IPS-20b (cell line): ENCODE data around the gene IGF2R.
A peak's percentile ranks its signal among the peaks of the same experiment; 100 is the strongest.

Source experiments
- H3K27ac ChIP-seq: one replicate; pipeline ENCODE4 v1.5.1; 2013; ENCODE audit warnings: low read length
- H3K27me3 ChIP-seq: 2 replicates; pipeline ENCODE4 v1.6.1; 2013; ENCODE audit warnings: mild to moderate bottlenecking, low read length, inconsistent platforms; ENCODE audit not compliant: insufficient read depth
- H3K36me3 ChIP-seq: 2 replicates; pipeline ENCODE4 v1.6.1; 2013; ENCODE audit warnings: low read depth, mild to moderate bottlenecking, inconsistent platforms, low read length, moderate library complexity; ENCODE audit not compliant: insufficient read depth
- H3K4me1 ChIP-seq: 2 replicates; pipeline ENCODE4 v1.6.1; 2013; ENCODE audit warnings: mild to moderate bottlenecking, control low read depth, inconsistent platforms, low read length, moderate library complexity; ENCODE audit not compliant: insufficient read depth
- H3K4me3 ChIP-seq: 2 replicates; pipeline ENCODE4 v1.5.1; 2013; ENCODE audit warnings: mild to moderate bottlenecking, low read length, inconsistent platforms
- H3K9ac ChIP-seq: 2 replicates; pipeline ENCODE4 v1.6.1; 2013; ENCODE audit warnings: low read depth, mild to moderate bottlenecking, inconsistent platforms, low read length, moderate library complexity
- H3K9me3 ChIP-seq: 2 replicates; pipeline ENCODE4 v1.6.1; 2013; ENCODE audit warnings: mild to moderate bottlenecking, low read depth, low read length, inconsistent platforms; ENCODE audit not compliant: insufficient read depth

The IGF2R gene

DNA sequence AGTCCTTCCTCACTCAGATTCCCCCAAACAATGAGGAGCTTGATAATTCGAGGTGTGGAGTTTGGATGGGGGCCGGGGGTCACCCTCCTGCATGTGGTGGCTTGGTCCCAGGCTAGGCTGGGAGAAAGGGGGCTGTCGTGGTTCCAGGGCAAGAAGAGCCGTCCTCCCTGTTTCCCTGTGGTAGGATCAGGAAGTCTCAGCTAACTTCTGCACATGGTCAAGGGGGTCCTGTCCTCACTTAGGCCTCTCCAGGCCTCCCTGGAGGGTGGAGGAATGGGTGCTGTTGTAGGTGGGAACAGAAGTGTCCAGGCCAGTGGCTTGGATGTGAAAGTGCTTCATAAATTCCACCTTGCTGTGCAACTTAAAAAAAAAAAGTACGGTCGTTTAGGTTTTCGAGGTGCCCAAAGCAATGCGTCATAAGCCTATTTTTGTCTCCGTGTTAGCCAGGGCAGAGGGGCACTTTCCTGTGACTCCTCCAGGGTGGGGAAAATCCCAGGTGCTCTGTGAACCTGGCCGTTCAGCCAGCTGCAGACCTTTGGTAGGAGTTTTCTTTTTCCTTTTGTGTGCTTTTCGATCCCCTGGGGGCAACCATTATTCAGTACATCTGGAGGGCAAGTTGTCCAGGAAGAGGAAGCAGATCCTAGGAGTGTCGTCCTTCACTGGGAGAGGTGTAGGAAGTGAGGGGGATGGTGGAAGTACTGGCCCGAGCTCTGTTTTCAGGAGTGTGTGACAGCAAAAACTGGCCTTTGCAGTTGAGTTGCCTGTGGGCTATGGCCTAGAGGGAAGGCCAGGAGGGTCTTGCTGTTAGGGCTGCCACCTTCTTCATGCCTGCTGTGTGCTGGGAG is 9.6 kb downstream of the IGF2R start:
- peak overlapping the region; percentile 4; the same call in 1 of the 2 replicates for H3K4me3 ChIP-seq
- peaks cover 43% of the 10 kb centered on the region for H3K4me1 ChIP-seq
- H3K9me3 ChIP-seq, result no peaks in the 10 kb centered on the region
- peak overlapping the region; percentile 54; the same call in 1 of the 2 replicates for H3K9ac ChIP-seq
- H3K27me3 ChIP-seq, result no peaks in the 10 kb centered on the region
- H3K27ac ChIP-seq, result no peak overlapping the region
- no peaks in the 10 kb centered on the region for H3K36me3 ChIP-seq

DNA sequence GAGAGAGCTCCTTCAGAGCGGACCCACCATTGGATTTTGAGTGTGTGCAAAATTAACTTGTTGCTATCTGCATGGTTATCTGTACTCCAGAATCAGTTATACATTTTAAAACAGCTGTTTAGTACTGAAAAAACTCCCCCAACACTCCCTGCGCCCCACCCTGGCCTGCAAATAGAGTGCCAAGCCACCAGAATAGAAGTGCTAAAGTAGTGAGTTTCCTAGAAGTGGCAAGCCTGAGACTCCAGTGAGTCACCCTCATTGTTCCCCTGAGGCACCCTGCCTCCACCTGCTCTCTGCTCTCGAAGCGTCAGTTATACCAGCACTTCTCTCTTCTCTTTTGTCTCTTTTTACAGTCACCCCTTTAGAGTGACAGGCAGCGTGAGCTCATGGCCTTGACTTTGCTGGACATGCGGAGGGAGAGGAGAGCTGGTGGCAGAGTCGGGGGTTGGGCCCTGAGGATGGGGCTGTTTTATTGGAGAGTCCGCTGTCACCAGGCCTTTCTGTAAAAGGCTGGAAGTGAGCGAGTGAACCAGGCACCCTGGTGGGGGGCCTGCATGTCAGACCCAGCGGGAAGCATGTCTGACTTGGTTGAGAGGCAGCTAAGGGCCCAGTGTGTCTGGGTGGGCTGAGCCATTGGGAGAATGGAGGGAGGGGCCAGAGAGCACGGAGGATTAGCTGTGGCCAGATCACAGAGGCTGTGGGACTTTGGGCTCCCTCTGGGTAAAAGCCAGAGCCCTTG is 10.4 kb downstream of the IGF2R start:
- no peaks in the 10 kb centered on the region for H3K36me3 ChIP-seq
- H3K4me1 ChIP-seq, result peaks cover 36% of the 10 kb centered on the region
- H3K27me3 ChIP-seq, result no peaks in the 10 kb centered on the region
- no peak overlapping the region for H3K27ac ChIP-seq
- no peak overlapping the region; the same call in 1 of the 2 replicates for H3K9ac ChIP-seq
- peak overlapping the region; percentile 4; the same call in 1 of the 2 replicates for H3K4me3 ChIP-seq
- no peaks in the 10 kb centered on the region for H3K9me3 ChIP-seq

DNA sequence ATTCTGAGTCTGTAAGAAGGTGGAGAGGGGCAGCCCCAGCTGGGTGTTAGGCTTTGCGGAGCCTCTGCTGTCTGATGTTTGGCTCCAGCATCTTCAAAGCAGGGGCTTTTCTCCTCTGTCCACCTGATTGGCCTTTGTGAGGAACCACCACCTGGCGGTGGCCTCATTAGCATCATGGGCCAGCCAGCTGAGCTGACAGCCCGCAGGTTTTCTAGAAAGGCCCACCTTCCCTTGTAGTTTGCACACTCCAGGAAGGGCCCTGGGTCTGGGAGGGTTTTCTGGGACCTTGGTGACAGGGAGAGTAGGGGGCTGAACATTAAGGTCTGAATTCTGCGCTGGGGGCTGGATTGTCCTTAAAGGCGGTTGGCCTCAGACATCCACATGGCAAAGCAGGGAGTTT is 11.6 kb downstream of the IGF2R start:
- Histone ChIP-seq H3K4me1 (peaks cover 33% of the 10 kb centered on the region), H3K4me3 (no peak overlapping the region), H3K27ac (no peak overlapping the region), H3K36me3 (no peaks in the 10 kb centered on the region), H3K27me3 (no peaks in the 10 kb centered on the region), H3K9me3 (no peaks in the 10 kb centered on the region), H3K9ac (no peak overlapping the region)

DNA sequence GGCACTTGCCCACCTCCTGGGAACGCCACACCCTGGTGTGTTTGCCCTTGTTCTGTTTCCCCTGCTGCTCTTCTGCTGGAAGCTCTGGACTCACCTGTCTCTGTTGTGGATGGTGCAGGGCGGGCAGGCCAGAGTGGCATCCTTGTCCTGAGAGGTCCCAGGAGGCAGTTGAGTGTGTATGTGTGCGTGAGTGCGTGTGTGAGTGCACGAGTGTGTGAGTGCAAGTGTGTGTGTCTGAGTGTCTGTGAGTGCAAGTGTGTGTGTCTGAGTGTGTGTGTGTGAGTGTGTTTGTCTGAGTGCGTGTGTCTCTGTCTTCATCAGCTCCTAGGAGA is 12.2 kb downstream of the IGF2R start:
- no peak overlapping the region for H3K9ac ChIP-seq
- peaks cover 33% of the 10 kb centered on the region for H3K4me1 ChIP-seq
- no peak overlapping the region for H3K27ac ChIP-seq
- H3K27me3 ChIP-seq, result no peaks in the 10 kb centered on the region
- no peak overlapping the region for H3K4me3 ChIP-seq
- H3K36me3 ChIP-seq, result no peaks in the 10 kb centered on the region
- H3K9me3 ChIP-seq, result no peaks in the 10 kb centered on the region

DNA sequence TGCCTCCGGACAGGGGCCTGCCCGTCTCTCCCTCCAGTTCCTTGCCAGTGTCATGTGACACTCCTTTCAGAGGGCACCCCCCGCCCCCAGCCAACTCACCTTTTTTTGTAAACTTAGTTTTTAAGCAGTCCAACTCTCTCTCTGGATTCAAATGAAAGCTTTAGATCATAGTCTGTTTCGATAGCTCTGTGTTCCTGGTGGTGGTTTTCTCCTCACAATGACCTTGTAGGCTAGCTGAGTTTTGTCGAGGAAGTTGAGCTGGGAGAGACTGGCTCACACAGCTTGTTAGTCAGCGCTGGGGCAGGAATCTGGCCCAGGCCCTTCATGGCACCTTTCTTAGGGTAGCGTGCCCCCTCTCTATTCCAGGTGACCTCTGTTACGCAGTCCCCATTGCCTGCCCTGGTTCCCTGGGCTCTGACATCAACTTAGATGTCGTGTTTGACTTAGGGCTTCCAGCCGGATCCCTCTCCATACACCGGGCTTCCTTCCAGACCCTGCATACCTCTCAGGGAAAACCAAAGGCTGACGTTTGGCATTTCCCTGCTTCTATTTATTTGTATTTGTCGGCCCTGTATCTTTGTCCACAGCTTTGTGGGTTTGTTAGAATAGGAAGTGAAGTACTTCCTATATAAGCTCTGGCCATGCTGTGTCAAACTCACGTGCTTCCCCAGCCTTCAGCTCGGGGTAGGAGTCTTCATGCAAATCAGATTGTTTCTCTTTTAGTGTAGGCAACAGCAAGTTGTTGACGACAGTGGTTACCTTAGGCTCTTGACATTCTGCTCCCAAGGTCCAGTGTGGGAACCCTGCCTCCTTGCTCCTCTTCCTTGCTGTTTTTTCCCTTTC is 12.7 kb downstream of the IGF2R start:
- Histone ChIP-seq H3K27me3 (no peaks in the 10 kb centered on the region), H3K36me3 (no peaks in the 10 kb centered on the region), H3K9me3 (no peaks in the 10 kb centered on the region), H3K4me3 (no peak overlapping the region), H3K9ac (no peak overlapping the region), H3K4me1 (peaks cover 32% of the 10 kb centered on the region), H3K27ac (no peak overlapping the region)

DNA sequence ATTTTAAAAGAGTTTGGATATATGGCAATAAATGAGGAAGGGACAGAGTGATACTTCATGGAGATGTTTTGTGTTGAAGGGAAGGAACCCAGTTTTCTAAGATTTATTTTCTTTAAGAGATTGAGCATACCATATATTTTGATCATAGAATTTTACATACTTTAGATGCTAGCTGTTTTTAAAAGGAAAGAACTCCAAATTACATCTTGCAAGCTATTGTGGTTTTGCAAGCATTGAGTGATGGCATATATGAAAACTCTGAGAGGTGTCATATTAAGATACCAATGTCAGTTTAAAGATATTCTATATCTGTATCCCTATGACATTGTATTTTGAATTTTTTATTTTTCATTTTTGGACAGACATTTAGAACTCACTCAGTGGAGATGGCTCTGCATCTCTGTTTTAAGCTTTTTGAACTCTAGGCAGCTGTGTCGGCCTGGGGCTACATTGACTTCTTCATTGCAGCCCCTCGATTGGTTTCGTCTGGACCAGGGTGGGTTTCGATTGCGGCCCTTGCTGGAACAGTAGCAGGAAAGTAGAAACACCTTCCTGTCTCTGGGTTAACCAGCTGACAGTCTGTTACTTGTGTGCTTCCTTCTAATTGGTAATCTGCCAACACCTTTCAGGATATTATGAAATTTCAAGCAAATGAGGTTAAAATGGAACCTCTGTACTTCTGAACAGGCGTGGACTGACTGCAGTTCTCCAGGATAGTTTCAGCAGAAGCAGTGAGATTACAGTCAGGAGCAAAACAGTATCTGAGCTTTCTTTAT is 14.0 kb downstream of the IGF2R start:
- Histone ChIP-seq H3K27me3 (no peaks in the 10 kb centered on the region), H3K36me3 (no peaks in the 10 kb centered on the region), H3K27ac (no peak overlapping the region), H3K9me3 (no peaks in the 10 kb centered on the region), H3K9ac (no peak overlapping the region), H3K4me3 (no peak overlapping the region), H3K4me1 (peaks cover 23% of the 10 kb centered on the region)

DNA sequence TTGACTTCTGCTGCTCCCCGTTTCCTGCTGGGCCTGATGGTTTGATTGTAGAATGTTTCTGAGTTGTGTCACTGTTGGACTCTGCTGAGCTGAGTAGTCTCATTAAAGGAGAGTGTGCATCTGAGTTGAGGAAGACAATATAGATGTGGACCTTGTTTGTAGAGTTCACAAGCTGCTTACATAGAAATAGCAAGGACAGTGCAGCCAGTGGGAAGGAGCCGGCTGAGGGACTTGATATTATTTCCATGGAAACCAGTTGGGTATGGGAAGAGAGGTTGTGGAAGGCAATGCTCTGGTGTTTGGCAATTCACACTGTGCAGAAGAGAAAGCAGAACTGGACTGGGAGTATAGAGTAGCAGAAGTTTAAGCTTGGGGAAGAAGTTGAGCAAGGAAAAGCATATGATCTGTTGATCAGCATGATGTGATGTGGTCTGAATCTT is 14.8 kb downstream of the IGF2R start:
- no peaks in the 10 kb centered on the region for H3K36me3 ChIP-seq
- no peak overlapping the region for H3K4me3 ChIP-seq
- H3K27me3 ChIP-seq, result no peaks in the 10 kb centered on the region
- H3K27ac ChIP-seq, result no peak overlapping the region
- H3K4me1 ChIP-seq, result peaks cover 17% of the 10 kb centered on the region
- no peaks in the 10 kb centered on the region for H3K9me3 ChIP-seq
- H3K9ac ChIP-seq, result no peak overlapping the region

DNA sequence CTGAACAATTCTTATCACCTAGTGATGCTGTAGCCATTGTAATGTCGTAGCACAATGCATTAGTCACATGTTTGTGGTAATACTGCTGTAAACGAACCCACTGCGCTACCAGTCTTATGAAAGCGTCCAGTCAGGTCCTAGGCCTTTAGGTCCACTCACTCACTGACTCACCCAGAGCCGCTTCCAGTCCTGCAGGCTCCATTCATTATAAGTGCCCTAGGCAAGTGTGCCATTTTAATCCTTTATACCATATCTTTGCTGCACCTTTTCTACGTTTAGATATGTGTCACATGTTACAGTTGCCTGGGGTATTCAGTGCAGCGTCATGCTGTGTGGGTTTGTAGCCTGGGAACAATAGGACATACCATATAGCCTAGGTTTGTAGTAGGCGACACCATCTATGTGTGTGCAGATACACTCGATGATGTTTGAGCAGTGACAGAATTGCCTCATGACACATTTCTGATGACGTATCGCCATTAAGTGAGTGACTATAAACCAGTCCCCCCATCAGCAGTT is 15.4 kb downstream of the IGF2R start:
- Histone ChIP-seq H3K36me3 (no peaks in the 10 kb centered on the region), H3K27me3 (no peaks in the 10 kb centered on the region), H3K9me3 (no peaks in the 10 kb centered on the region), H3K27ac (no peak overlapping the region), H3K4me3 (no peak overlapping the region), H3K4me1 (peaks cover 15% of the 10 kb centered on the region), H3K9ac (no peak overlapping the region)

DNA sequence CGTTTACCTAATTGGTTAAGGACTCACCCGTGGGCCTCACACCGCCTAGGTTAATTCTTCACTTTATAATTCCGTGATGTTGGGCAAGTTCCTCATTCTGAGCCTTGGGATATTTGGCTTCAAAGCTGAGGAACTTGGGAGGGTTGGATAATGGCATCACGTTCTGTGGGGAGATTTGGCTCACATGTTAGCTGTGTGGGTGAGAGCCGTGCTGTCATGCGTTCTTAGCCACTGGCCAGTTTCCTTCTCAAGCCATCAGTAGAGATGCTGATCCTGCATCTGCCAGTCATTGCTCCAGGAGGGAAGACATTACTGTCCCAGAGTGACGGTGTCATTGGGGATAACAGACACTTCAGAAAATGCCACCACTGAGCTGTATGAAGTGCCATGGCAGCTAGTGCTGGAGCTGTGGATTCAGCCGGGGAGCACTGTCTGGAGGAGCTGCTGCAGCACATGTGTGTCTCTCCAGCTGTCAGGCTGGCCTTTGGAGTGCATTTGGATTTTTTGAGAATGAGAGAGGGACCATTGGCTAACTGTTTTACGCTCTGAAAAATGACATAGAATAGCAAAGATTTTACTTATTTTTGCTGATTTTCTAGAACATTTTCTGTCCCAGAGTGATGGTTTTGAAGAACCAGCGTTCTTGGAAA is 16.5 kb downstream of the IGF2R start:
- no peak overlapping the region for H3K9ac ChIP-seq
- H3K9me3 ChIP-seq, result no peaks in the 10 kb centered on the region
- H3K27me3 ChIP-seq, result no peaks in the 10 kb centered on the region
- no peaks in the 10 kb centered on the region for H3K36me3 ChIP-seq
- no peak overlapping the region for H3K4me3 ChIP-seq
- H3K4me1 ChIP-seq, result peaks cover 15% of the 10 kb centered on the region
- H3K27ac ChIP-seq, result no peak overlapping the region

DNA sequence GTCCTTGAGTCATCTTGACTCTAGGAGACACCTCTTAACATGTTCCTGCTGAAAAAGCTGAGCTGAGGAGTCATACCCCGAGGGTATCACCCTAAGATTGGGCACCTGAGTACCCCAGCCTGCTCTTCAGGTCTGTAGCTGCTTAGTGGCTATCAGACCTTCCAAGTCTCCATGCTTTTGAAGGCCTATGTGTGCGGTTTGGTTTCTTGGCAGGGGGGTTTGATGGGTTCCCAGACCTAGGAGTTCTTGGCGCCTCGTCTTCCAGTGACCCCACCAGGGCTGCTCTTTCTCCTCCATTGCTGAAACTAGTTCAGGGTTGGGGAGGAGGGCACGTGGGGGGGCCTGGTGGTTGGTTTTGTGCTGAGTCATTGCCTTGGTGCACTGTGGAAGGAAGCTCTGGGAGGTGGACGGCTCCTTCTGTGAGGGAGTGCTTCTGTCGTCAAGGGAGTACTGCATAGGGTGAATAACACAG is 20.1 kb downstream of the IGF2R start:
- Histone ChIP-seq H3K9ac (no peak overlapping the region), H3K27ac (no peak overlapping the region), H3K9me3 (no peaks in the 10 kb centered on the region), H3K4me3 (no peak overlapping the region), H3K4me1 (peaks cover 15% of the 10 kb centered on the region; the same call in 1 of the 2 replicates), H3K27me3 (no peaks in the 10 kb centered on the region), H3K36me3 (peaks cover 5% of the 10 kb centered on the region; the same call in 1 of the 2 replicates)
